GM19193 (cell line): Measurements from ENCODE around the gene GAL3ST2.

Source experiments
- POLR2A ChIP-seq: IDR thresholded peaks from 4 replicates; pipeline ENCODE4 v1.6.1; 2011; ENCODE audit not compliant: insufficient read depth, insufficient read length; ENCODE audit errors: extremely low read depth

Gene GAL3ST2

GRCh38 chr2:241835611-241836010, 59.0 kb downstream of the GAL3ST2 start:
- no peak for TF ChIP-seq POLR2A

DNA sequence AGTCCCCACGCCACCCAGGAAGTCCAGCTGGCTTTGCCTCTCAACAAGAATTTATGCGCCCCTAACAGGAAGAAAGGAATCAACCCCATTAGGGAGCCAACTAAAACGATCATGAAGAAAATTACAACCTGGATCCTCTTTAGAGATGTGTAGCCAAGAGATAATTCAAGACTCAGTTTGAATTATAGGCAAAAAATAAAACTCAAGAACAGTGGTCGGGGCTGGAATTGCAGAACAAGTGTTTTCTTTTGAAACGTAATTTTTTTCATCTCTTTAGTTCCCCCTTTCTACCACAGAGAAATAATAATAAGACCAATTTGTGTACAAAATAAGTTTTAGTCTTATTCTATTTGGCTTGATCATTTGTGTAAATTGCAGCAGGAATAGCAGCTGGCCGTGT, 59.7 kb downstream of the GAL3ST2 start:
- no peak for TF ChIP-seq POLR2A

GRCh38 chr2:241837197-241837965, 60.8 kb downstream of the GAL3ST2 start:
- TF ChIP-seq POLR2A, result no peak

DNA sequence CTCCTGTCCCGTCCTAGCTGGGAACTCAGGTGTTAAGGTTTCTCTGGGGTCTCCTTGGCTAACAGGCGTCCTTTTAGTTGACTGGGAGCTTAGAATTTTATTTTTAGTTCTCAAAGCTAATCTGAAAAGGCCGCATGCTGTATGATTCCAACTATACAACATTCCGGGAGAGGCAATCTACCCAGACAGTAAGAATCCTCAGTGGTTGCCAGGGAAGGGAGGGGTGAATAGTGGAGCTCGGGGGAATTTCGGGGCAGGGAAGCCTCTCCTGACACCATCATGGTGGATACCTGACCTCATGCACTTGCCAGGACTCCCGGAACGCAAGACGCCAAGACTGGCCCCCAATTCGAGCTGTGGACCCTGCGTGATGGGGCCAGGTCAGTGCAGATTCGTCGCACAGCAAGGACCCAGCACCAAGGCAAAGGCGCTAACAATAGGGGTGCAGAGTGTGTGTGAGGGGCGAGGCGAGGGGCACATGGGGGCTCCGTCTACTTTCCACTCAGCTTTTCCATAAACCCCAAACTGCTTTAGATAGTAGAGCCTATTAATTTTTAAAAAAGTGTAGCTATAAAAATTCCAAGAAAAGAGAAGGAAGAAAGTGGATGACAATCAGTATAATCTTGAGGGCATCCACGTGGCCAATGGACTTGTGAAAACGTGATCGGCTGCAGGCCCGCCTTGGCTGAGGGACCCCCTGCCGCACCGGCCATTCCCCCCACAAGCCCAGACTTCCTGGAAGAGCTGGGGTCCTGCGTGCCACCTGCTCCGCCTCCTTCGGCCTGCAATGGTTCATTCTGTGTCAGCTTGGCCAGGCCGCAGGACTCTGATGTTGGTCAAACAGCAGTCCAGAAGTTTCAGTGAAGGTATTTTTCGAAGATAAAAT, 64.8 kb downstream of the GAL3ST2 start:
- TF ChIP-seq POLR2A, result no peak

GRCh38 chr2:241842067-241842415, 65.4 kb downstream of the GAL3ST2 start:
- no peak for TF ChIP-seq POLR2A

DNA sequence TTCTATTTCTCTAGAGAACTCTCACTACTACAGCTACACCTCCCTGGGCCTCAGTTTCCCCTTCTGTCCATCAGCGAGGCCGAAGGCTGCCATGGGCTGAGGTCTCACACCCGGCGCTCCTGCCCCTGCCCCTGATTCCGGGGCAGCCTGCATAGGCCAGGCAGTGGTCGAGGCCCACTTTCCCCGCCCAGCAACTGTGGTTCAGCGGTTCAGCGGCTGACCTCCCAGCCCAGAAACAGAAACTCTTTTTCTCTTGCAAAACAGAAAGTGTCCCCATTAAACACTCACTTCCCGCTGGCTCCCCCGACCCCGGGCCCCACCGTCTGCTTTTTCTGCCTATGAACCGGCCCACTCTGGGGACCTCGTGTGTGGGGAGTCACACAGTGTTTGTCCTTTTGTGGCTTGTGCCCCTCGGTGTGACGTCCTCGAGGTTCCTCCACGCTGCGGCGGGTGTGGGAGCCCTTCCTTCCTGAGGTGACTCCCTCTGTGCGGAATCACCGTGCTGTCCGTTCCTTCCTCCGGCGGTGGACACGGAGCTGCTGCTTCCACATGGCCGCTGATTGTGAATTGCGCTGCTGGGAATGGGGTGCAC, 66.1 kb downstream of the GAL3ST2 start:
- TF ChIP-seq POLR2A, result peak; percentile 17

DNA sequence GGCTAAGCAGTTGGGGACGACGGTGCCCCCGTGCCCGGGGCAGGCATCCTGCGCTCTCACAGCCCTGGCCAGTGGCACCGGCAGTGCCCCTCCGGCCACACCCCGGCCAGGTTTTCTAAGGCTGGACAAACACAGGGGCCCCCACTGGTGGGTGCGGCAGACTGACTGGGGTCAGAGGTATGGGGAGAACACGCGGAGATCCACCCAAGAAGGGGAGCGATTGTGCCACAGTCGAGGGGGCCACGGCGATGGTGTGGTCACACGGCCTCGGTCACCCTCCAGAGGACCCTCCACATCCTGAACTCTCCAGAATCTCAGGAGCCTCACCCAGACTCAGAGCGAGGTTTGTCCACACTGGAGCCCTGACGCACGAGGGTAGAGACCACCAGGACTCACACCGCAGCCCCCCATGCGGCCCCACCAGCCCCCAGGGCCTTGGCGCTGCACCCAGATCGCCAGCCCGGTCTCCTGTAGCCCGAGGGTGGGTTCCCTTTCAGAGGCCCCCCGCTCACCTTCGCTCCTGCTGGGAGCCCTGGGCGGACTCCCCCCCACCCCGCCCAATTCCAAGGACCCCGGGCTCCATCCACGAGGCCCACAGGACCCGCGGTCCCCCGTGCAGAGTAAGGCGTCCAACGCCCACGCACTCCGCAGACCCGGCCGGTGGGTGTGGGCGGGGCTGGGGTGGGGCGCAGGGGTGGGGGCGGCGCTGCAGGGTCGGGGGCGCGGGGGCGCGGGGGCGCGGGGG, 66.9 kb downstream of the GAL3ST2 start:
- TF ChIP-seq POLR2A, result no peak

GRCh38 chr2:241844066-241844728, 67.6 kb downstream of the GAL3ST2 start:
- TF ChIP-seq POLR2A, result peak; percentile 51

- no peak for TF ChIP-seq POLR2A
Measured at GRCh38 chr2:241844831-241845578, 68.4 kb downstream of the GAL3ST2 start.

GRCh38 chr2:241846406-241846805, 69.8 kb downstream of the GAL3ST2 start:
- TF ChIP-seq POLR2A, result no peak

DNA sequence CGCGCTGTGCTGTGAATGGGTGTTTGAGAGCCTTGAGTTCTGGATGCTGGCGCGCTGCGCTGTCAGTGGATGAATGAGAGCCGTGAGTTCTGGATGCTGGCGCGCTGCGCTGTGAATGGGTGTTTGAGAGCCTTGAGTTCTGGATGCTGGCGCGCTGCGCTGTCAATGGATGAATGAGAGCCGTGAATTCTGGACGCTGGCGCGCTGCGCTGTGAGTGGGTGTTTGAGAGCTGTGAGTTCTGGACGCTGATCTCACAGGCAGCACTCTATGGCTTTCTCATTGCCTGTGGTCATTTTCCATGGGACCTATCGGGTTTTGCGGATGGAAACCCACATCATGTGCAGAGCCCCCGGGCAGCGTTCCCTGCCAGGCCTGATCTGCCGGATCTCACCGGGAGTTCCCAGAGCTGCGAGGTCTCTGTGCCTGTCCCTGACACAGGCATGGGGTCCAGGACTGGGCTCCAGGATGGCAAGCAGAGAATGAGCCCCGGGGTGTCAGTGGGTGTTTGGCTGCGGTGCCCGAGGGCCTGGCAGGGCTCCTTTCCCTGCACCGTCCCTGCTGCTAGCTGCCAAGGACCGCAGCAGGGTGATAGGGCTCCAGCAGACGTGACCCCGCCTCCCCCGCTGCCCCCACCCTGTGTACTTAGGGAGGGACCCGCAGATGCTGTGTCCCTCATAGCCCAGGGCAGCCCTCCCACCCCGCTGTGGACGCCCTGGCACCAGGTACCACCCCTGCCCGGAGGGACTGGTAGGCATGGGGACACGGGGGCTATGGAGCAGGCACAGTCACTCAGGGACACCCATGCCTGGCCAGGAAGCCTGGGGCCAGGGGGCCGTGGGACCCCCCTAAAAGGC, 72.4 kb downstream of the GAL3ST2 start:
- TF ChIP-seq POLR2A, result no peak

- no peak for TF ChIP-seq POLR2A
Measured at GRCh38 chr2:241849616-241850543, 73.3 kb downstream of the GAL3ST2 start.
